GM10847 (cell line): Measurements from ENCODE around the gene PNPO.

Experiments
- POLR2A ChIP-seq: IDR thresholded peaks from 2 replicates; pipeline ENCODE4 v1.6.1; 2011; ENCODE audit not compliant: insufficient read length; ENCODE audit errors: extremely low read depth

The PNPO gene

GRCh38 chr17:47941246-47942095, at the start of gene PNPO:
Gene PNPO (plus strand): TSS chr17:47941571. CDS start chr17:47941676, 105 bp downstream.
- peak; percentile 66 for TF ChIP-seq POLR2A

- no peak for TF ChIP-seq POLR2A
Observed at GRCh38 chr17:47894498-47895346, 46.6 kb upstream of the PNPO start.

GRCh38 chr17:47895347-47895855, 46.0 kb upstream of the PNPO start:
- TF ChIP-seq POLR2A, result peak; percentile 83

- TF ChIP-seq POLR2A, result peak; percentile 70
Observed at GRCh38 chr17:47895856-47896671, 45.3 kb upstream of the PNPO start, which contains the start of gene SP2. Gene SP2 (plus strand): TSS chr17:47896236. CDS start chr17:47896287, 51 bp downstream.

DNA sequence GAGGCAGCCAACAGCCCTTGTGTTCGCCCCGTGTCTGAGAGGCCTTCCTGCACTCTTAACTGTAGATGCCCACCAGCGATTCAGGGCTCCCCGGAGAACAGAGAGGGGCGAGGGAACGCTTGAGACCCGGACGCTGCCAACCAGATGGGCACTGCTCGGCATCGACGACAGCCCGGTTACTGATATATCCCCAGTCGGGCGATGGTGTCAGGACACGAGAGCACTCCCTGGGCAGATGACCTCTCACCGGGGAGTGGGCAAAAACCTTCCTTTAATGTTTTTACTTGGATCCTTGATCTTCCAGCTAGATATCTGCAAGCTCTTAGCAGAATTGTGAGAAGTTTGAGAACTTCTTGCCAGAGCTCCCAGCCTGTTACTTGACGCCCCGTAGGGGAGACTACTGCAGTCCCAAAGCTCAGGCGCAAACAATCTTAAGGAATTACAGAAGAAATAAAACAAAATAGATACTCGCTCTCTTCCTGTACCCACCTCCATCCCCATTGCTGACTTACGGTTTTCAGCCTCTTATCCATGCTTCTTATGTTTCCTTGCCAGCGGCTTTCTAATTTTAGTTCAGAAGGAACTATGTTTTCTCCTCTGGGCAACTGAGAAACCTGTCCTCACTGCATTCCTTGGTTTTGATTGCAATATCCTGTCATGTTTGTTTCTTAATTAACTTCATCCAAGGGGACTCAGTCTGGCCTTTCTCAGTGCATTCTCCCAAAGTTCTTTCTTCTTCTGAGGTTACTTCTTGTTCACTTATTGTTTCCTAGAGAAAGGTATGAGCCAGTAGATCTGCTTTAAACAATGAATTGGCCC, 44.5 kb upstream of the PNPO start:
- no peak for TF ChIP-seq POLR2A

- TF ChIP-seq POLR2A, result no peak
Observed at GRCh38 chr17:47897561-47897960, 43.8 kb upstream of the PNPO start.

- no peak for TF ChIP-seq POLR2A
Observed at GRCh38 chr17:47898241-47898640, 43.1 kb upstream of the PNPO start.

DNA sequence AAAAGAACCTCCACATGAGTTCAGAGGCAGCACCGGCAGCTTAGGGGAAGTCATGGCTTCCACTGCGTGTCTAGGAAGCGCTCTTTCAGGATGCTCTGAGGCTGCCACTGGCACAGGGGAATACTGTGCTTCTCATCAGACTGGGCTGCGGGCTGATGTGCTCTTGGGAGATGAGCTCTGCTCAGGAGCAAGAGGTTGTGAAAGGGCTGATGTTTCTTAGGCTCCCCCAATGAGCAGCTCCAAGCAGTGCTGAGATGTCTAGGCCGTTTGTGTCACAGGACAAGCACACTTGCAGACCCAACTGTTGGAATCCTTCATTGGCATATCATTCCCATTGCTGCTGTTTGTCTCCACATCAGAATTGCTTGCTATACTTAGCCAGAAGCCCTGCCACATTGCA, 41.7 kb upstream of the PNPO start:
- TF ChIP-seq POLR2A, result no peak

DNA sequence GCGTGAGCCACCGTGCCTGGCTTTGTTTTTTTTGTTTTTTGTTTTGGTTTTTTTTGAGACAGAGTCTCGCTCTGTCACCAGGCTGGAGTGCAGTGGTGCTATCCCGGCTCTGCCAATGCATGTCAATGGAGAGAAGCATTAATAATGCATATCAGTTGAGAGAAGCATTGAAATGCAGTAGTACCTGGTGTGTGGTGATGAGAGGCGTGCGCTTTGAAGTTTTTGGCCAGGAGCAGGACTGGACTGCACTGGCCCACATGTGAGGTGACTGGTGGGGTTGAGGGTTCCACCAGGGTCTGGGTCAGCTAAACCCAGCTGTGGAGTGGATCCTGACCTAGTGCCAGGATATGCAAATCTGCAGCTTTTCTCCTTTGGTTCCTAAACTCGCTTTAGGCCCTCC, 39.9 kb upstream of the PNPO start:
- no peak for TF ChIP-seq POLR2A

- TF ChIP-seq POLR2A, result no peak
Observed at GRCh38 chr17:47902039-47902744, 39.2 kb upstream of the PNPO start.

DNA sequence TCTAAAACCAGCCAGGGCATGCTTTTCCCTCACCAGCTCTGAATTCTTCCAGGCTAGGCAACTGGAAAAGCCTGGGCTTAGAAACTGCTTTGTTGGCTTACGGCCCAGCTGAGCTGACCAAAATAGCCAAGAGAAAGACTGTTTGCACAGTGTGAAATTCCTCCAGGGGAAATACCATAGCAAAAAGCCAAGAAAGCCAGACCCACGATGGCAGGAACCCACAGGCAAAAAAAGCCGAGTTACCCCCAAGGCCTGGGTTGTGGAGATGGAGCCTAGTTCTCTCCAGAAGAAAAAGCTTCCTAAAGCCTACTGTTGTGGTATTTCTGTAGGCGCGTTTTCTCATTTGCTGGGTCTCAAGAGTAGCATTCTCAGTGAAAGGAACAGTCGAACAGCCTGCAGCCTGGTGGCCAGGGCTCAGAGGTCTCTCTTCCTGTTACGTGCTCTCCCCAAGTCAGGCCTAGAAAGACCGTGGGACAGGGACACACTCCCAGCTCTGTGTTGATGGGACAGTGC, 36.1 kb upstream of the PNPO start:
- no peak for TF ChIP-seq POLR2A

GRCh38 chr17:47906443-47906842, 34.9 kb upstream of the PNPO start:
- TF ChIP-seq POLR2A, result no peak

DNA sequence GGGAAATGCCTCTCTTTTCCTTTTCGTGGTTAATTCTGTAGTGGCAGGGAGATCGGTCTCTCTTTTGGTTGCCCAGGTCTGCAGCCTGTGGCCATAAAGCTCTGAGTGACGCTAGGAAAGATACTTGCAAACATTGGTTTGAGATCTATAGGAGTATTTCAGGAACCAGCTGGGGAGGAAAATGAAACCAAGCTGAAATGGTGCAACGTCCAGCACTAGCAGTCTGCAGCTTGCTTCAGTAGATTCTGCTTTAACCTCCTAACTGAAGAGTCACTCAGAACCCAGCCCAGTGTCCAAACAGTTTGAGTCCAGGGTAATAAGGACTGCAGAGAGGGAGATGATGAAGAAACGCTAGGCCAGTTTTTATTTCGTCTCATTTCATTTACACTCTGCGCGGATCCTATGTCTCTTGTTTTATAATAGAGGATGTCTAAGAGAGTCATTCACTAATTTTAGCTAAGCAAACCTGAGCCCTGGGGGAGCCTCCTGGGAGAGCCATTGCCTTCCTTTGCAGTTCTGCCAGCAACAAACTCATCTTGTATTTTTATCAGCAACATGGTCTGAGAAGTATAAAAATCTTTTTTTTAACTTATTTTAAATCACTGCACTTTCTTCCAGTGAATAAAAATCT, 33.3 kb upstream of the PNPO start:
- TF ChIP-seq POLR2A, result no peak

DNA sequence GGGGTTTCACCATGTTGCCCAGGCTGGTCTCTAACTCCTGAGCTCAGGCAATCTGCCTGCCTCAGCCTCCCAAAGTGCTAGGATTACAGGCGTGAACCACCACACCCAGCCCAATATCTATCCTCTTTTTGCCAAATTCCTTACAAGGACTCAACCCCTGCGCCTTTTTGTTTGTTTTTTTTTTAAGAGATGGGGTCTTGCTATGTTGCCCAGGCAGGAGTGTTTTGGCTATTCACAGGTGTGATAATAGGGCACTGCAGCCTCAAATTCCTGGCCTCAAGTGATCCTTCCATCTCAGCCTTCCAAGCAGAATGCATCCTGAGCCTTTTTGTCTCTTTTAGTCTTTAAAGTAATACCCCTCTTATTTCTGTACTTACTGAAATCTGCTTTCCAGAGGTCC, 28.3 kb upstream of the PNPO start:
- no peak for TF ChIP-seq POLR2A
